Endothelial cell (in vitro differentiated cells): Measurements from ENCODE around the gene MYO1C. TPM values are rescaled to one million over a fixed set of nuclear protein-coding genes. Genes with fewer than 3 reads are reported as not detected.
"Not testable (repeated sequence)": the region's sequence is repeated elsewhere in the genome, so short reads cannot be mapped to it uniquely, and the experiment has no call there.

Experiments used
- DNase-seq: peaks from one replicate; pipeline ENCODE4 v3.0.0; 2021; ENCODE audit warnings: low spot score
- H3K27ac Mint-ChIP-seq: one replicate; pipeline ENCODE4 v1.8.0; 2021; ENCODE audit warnings: mixed read lengths, inconsistent platforms; ENCODE audit not compliant: unreplicated experiment
- H3K27me3 Mint-ChIP-seq: one replicate; pipeline ENCODE4 v1.8.0; 2021; ENCODE audit warnings: mild to moderate bottlenecking, moderate library complexity, mixed read lengths, inconsistent platforms; ENCODE audit not compliant: unreplicated experiment
- H3K36me3 Mint-ChIP-seq: one replicate; pipeline ENCODE4 v1.8.0; 2021; ENCODE audit warnings: mild to moderate bottlenecking, low read depth, mixed read lengths, inconsistent platforms; ENCODE audit not compliant: unreplicated experiment
- H3K4me1 Mint-ChIP-seq: one replicate; pipeline ENCODE4 v1.8.0; 2021; ENCODE audit warnings: mild to moderate bottlenecking, mixed read lengths, inconsistent platforms; ENCODE audit not compliant: unreplicated experiment
- H3K4me3 Mint-ChIP-seq: one replicate; pipeline ENCODE4 v1.8.0; 2021; ENCODE audit warnings: mild to moderate bottlenecking, mixed read lengths, inconsistent platforms; ENCODE audit not compliant: unreplicated experiment
- H3K9me3 Mint-ChIP-seq: one replicate; pipeline ENCODE4 v1.8.0; 2021; ENCODE audit warnings: mixed read lengths, inconsistent platforms; ENCODE audit not compliant: unreplicated experiment
- total RNA-seq: library from RNA; stranded (reverse); fragmentation: NEBNext Ultra II Directional; extraction: Animal tissue kit (Norgen Biotek cat#: 25700); gene quantifications from one replicate; pipeline ENCODE4 v1.2.1, GENCODE V29; 2021; ENCODE audit not compliant: unreplicated experiment
- TF ChIP-seq, protein P1 (sequence below): fragments of 200-600 bp; sonication (generic); IDR thresholded peaks from one replicate; pipeline ENCODE4 v1.5.0; 2021; ENCODE audit warnings: antibody characterized with exemption; ENCODE audit not compliant: unreplicated experiment

The MYO1C gene
- total RNA-seq, 1 donor from 2014 or later: 117 TPM

DNA sequence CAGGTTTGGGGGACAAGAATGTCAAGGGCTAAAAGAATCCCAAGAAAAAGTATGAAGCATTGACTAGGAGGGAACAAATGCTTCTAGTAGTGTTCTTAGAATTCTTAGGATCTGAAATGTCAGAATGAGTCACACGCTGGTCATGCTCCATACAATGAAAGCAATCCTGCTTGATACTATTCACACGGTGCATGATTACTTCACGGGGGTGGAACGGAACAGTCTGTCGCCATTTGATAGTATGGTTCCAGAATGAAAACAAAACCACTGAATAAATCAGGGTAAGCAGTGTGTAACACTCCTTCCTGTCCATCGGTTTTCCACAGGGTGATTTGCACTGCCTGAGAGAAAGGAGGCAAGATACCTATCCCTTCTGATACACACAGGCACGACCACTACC is 69.6 kb downstream of the MYO1C start:
- Mint-ChIP-seq H3K4me3 (peak overlapping the region; percentile 53), H3K9me3 (no peaks in the 10 kb centered on the region), H3K4me1 (peaks cover 2% of the 10 kb centered on the region), H3K36me3 (peaks cover 35% of the 10 kb centered on the region), H3K27me3 (peaks cover 3% of the 10 kb centered on the region), H3K27ac (peak overlapping the region; percentile 59)
- DNase-seq: no peak
- TF ChIP-seq, protein P1, sequence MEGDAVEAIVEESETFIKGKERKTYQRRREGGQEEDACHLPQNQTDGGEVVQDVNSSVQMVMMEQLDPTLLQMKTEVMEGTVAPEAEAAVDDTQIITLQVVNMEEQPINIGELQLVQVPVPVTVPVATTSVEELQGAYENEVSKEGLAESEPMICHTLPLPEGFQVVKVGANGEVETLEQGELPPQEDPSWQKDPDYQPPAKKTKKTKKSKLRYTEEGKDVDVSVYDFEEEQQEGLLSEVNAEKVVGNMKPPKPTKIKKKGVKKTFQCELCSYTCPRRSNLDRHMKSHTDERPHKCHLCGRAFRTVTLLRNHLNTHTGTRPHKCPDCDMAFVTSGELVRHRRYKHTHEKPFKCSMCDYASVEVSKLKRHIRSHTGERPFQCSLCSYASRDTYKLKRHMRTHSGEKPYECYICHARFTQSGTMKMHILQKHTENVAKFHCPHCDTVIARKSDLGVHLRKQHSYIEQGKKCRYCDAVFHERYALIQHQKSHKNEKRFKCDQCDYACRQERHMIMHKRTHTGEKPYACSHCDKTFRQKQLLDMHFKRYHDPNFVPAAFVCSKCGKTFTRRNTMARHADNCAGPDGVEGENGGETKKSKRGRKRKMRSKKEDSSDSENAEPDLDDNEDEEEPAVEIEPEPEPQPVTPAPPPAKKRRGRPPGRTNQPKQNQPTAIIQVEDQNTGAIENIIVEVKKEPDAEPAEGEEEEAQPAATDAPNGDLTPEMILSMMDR: no peak

DNA sequence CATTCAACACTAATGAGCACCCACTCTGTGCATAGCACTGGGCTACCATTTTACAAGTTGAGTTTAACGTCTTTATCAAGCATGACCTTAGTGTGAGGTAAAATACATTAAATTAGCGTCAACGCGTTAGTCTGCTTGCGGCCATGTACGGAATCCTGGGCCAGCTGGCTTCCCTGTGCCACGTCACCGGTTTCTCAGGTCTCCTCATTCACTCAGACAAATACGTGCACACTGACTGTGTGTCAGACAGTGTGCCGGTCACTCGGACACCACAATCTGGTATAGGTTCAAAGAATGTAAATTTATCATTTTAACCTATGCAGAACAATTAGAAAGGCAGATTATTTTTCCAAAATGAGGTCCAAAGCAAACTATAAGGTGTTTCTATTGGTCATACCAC is 71.0 kb downstream of the MYO1C start:
- Mint-ChIP-seq H3K27me3 (peaks cover 3% of the 10 kb centered on the region), H3K36me3 (peaks cover 36% of the 10 kb centered on the region), H3K9me3 (no peaks in the 10 kb centered on the region), H3K4me3 (no peak overlapping the region), H3K27ac (no peak overlapping the region), H3K4me1 (peaks cover 2% of the 10 kb centered on the region)
- TF ChIP-seq, protein P1: no peak
- no peak for DNase-seq

DNA sequence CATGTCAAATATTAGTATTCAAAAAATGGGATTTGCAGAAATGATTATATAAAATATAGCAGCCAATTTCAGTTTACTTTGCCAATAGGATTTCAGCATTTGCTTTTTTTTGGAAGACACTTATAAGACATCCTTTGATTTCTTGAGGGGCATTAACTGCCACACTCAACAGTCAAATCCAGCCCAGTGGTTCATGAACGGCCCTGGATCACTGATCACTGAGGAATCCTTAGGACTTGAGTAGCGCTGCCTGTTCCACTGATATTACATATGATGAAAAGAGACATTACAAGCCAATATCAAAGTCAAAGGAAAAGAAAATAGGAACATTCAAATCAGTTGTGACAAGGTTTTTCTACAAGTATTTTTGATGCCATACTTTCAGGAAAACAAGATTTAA is 71.5 kb downstream of the MYO1C start:
- H3K4me3 Mint-ChIP-seq: no peak overlapping the region
- TF ChIP-seq, protein P1: no peak
- peaks cover 2% of the 10 kb centered on the region for H3K4me1 Mint-ChIP-seq
- no peaks in the 10 kb centered on the region for H3K9me3 Mint-ChIP-seq
- H3K27ac Mint-ChIP-seq: no peak overlapping the region
- H3K36me3 Mint-ChIP-seq: peaks cover 33% of the 10 kb centered on the region
- H3K27me3 Mint-ChIP-seq: peaks cover 3% of the 10 kb centered on the region
- DNase-seq: no peak

DNA sequence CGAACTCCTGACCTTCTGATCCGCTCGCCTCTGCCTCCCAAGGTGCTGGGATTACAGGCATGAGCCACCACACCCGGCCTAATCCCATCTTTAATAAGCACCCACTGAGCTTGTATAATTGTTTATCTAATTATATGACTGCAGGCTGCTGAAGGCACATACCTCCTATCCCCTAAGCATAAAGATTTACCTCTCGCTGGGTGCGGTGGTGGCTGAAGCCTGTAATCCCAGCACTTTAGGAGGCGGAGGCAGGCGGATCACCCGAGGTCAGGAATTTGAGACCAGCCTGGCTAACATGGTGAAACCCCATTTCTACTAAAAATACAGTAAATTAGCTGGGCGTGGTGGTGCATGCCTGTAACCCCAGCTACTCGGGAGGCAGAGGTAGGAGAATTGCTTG is 72.3 kb downstream of the MYO1C start:
- DNase-seq: no peak
- Mint-ChIP-seq H3K4me3 (no peak overlapping the region), H3K9me3 (no peaks in the 10 kb centered on the region), H3K4me1 (no peaks in the 10 kb centered on the region), H3K27ac (no peak overlapping the region), H3K27me3 (peaks cover 1% of the 10 kb centered on the region), H3K36me3 (peaks cover 27% of the 10 kb centered on the region)
- TF ChIP-seq, protein P1: no peak

DNA sequence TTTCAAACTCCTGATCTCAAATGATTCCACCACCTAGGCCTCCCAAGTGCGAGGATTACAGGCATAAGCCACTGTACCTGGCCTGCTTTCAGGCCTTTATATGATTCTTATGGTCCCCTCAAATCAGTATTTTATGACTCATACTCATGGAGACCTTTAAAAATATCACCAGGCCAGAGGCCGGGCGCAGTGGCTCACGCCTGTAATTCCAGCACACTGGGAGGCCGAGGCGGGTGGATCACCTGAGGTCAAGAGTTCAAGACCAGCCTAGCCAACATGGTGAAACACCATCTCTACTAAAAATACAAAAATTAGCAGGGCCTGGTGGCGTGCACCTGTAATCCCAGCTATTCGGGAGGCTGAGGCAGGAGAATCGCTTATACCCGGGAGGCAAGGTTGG is 74.0 kb downstream of the MYO1C start:
- not testable (repeated sequence) for H3K27me3 Mint-ChIP-seq, H3K9me3 Mint-ChIP-seq, H3K4me1 Mint-ChIP-seq, DNase-seq, H3K4me3 Mint-ChIP-seq, H3K27ac Mint-ChIP-seq
- peaks cover 25% of the 10 kb centered on the region for H3K36me3 Mint-ChIP-seq

DNA sequence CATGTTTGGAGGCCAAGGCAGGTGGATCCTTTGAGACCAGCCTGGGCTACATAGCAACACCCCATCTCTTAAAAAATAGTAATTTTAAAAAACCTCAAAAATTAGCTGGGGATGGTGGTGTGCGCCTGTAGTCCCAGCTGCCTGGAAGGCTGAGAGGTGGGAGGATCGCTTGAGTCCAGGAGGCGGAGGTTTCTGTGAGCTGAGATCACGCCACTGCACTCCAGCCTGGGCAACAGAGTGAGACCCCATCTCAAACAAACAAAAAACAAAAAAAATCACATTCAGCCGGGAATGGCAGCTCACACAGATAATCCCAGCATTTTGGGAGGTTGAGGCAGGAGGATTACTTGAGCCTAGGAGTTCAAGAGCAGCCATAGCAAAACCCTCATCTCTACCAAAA is 76.1 kb downstream of the MYO1C start:
- Mint-ChIP-seq H3K9me3 (no peaks in the 10 kb centered on the region), H3K27me3 (peaks cover 2% of the 10 kb centered on the region), H3K27ac (no peak overlapping the region)

More for the DNA sequence above, 76.1 kb downstream of the MYO1C start:
- no peak for DNase-seq
- Mint-ChIP-seq H3K4me1 (peaks cover 9% of the 10 kb centered on the region), H3K36me3 (peaks cover 13% of the 10 kb centered on the region), H3K4me3 (no peak overlapping the region)
- TF ChIP-seq, protein P1: no peak
